Measurements from ENCODE around the gene UPK1B.
"Not testable (repeated sequence)": the region's sequence is repeated elsewhere in the genome, so short reads cannot be mapped to it uniquely, and the experiment has no call there.

UPK1B gene

DNA sequence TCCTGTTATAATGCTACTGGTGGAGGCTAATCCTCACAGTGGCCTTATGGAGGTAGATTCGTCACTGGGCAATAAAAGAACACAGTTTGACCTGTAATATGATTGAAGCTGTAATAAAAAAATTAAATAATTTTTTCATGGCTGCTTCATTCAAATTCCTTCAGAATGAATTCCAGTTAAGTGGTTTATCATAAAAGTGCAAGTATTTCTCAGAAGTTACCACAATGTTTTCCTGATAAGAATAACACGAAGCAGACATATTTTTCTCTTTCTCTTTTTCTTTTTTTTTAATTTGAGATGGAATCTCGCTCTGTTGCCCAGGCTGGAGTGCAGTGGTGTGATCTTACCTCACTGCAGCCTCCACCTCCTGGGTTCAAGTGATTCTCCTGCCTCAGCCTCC is 51.7 kb downstream of the UPK1B start:
- no peak for DNase-seq (ENCODE audit: low spot score)

GRCh38 chr3:119227070-119227850 is 53.9 kb downstream of the UPK1B start:
- no peak for DNase-seq (ENCODE audit: low spot score)

DNA sequence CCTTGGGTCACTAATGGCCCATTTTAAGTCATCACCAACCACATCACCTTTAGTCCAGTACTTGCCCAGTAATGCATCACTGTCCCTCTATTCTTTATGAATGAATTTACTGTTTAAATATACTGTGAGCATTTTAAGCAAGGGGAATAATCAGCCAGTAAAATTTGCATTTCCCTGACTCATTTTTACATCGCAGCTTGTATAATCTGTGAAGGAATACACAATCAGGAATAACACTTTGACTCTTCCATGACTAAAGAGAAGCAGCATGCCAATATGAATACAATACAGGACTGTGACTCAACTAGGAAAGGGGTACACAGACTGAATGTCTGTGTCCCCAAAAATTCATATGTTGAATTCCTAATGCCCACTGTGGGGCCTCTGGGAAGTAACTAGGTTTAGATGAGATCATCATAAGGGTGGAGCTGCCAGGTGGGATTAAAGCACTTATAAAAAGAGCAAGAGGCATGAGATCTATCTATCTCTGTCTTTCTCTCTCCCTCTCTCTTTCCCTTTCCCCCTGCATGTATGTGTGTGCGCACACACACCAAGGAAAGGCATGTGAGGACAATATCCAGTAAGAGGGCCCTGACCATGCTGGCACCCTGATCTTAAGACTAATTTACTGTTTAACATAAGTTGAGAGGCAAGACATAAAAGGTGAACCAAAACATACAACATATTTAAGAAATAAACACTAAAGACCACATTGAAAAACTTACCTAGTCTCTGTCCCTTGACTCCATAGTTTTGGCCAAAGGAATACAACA is 55.2 kb downstream of the UPK1B start:
- DNase-seq (ENCODE audit: low spot score) = no peak

DNA sequence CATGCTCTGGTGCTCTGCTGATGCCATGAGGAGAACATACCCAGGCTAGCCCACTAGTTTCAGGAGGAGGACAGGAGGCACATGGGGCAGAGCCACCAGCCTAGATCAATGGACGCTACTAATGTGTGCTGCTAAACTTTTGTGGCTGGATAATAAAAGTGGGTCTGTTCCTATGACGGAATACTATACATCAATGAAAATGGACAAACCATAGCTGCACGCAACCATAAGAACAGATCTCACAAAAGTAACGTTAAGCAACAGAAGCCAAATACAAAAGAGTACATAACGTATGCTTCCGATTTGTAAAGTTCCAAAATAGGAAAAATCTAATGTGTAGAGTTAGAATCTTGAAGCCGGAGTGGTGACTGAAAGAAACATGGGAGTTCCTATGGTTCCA is 55.8 kb downstream of the UPK1B start:
- DNase-seq (ENCODE audit: low spot score) = no peak

- DNase-seq (ENCODE audit: low spot score) = no peak
Measured at GRCh38 chr3:119230071-119230470, 56.7 kb downstream of the UPK1B start.

GRCh38 chr3:119230745-119231144 is 57.3 kb downstream of the UPK1B start:
- DNase-seq (ENCODE audit: low spot score) = no peak

GRCh38 chr3:119234610-119235009 is 61.2 kb downstream of the UPK1B start:
- no peak for DNase-seq (ENCODE audit: low spot score)

- DNase-seq (ENCODE audit: low spot score) = no peak
Measured at GRCh38 chr3:119235151-119235550, 61.8 kb downstream of the UPK1B start.

DNA sequence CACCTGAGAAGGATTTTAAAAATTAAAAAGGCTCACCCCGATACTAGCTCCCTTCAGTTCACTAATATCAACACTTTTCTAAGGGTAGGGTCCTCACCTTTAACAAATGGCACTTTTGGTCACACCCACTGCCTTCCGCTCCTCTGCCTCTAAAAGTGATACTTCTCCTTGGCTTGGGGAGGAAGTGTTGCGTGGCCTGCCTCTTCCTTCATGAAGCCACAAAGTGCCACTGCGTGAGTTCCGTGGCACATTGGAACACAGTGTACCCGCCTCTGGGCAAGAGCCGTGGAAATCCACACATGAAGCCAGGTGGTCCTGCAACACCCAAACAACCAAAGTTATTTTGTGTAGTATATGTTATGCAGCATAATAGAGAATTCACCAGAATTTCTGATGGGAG is 63.4 kb downstream of the UPK1B start:
- DNase-seq (ENCODE audit: low spot score) = peak; percentile 16

GRCh38 chr3:119237299-119237698 is 63.9 kb downstream of the UPK1B start:
- no peak for DNase-seq (ENCODE audit: low spot score)

- DNase-seq (ENCODE audit: low spot score) = peak; percentile 42
Measured at GRCh38 chr3:119238363-119238762, 65.0 kb downstream of the UPK1B start.

DNA sequence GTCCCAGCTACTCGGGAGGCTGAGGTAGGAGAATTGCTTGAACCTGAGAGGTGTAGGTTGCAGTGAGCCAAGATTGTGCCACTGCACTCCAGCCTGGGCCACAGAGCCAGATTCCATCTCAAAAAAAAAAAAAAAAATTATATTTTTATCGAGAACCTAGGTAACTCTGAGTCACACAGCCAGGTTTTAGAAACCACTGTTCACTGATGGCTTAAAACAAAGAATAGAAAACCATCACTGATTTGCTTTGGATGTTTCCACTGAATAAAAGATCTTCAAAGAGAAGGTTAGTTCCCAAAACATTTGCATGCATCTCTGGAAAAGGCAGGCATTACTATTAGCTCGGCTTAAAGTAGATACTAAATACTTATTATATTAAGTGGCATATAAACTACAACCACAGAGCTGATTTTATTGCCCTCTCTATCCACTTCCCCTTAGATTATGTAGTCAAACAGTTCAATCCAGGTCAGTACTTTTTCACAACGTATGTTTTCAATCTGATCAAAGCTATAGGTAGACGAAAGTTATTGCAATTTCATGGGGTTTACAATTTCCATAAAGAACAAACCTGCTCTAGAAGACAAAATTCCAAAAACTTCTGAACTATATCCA is 65.9 kb downstream of the UPK1B start:
- DNase-seq (ENCODE audit: low spot score) = peak; percentile 34

GRCh38 chr3:119240101-119240590 is 66.7 kb downstream of the UPK1B start:
- DNase-seq (ENCODE audit: low spot score) = peak; percentile 10

- DNase-seq (ENCODE audit: low spot score) = peak; percentile 64
Measured at GRCh38 chr3:119240591-119241434, 67.4 kb downstream of the UPK1B start, which contains the start of gene B4GALT4. TSS of gene B4GALT4 (minus strand) at chr3:119240878. CDS start at chr3:119230099, 10,779 bp downstream.

- not testable (repeated sequence) for DNase-seq (ENCODE audit: low spot score)
Measured at GRCh38 chr3:119242387-119243057, 69.1 kb downstream of the UPK1B start.

DNA sequence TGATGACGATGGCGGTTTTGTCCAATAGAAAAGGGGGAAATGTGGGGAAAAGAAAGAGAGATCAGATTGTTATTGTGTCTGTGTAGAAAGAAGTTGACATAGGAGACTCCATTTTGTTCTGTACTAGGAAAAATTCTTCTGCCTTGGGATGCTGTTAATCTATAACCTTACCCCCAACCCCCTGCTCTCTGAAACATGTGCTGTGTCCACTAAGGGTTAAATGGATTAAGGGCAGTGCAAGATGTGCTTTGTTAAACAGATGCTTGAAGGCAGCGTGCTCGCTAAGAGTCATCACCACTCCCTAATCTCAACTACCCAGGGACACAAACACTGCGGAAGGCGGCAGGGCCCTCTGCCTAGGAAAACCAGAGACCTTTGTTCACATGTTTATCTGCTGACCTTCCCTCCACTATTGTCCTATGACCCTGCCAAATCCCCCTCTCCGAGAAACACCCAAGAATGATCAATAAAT is 69.7 kb downstream of the UPK1B start:
- DNase-seq (ENCODE audit: low spot score) = not testable (repeated sequence)

DNA sequence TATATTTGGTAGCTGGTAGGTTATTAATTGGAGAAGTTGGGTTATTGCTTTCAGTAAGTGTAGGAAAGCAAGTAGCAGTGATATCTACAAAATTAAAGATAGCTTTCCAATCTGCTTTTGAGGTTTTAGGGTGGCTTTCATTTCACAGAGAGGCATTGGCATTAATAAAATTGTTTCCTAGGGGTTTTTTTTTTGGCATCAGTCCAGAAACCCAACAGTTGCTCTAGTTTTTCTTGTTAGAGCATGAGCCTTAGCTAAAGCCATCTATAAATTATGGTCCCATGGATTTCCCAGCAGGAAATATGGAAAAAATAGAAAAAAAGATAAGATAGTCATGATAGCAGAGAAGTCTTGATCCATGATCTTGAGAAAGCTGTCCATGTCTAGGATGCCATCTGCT is 70.3 kb downstream of the UPK1B start:
- DNase-seq (ENCODE audit: low spot score) = no peak

DNA sequence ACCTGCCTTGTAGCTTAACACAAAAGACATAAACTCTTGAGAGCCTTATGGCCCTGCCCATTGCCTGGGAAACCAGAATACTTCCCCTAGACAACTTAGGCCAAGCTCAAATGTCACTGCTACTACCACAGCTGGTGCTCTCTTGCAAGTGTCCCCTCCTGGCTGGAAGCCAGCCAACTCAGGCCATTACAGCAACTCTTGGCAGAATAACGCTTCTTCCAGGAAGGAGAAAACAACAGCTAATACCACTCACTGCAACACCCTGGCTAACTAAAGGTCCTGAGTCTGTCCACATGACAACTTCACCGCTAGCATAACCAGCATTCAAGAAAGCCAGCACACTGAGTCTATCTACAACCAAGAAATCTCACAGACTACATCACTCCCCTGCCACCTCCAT is 72.4 kb downstream of the UPK1B start:
- DNase-seq (ENCODE audit: low spot score) = no peak

Data from CD4-positive, alpha-beta T cell treated with Interleukin-2 at 100 ng/mL for 4 hours (primary cell).